ENCODE results near the gene RANBP9.

Gene RANBP9

DNA sequence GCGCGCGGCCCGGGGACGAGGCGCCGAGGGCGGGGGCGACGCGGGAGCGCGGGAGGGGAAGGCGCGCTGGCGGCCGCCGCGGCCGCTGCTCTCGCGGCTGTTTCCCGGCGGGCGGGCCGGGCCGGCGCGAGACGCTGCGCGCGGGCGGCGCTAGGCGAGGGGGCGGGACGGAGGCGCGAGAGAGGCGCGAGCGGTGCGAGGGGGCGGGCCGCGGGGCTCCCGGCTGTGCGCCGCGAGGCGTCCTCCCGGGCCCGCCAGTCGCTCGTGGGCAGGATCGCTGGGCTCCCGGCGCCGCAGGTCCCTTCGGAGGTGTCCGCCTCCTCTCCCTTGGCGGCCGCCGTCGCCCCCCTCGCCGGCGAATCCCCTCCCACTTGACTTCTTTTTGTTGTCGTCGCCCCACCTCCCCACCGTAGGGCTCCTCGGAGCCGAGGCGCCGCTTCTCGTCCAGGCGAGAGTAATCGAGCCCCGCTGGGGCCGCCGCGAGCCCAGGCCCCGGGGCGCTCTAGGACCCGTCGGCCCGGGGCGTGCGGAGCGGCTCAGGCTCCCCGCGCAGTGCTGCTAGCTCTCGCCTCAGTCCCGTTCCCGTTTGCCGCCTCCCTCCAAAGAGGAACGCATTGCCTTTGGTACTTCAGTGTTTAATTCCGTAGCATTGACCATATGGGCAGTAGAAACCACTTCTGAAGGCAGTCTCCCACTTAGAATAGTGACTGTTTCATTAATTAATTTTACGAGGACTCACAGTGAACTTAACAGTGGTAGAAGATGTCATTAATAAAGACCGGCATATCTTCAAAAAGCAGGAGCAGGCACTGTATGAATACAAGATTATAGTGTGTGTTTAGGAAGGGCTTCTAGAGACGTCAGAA lies at the start of gene RANBP9:
RANBP9 (minus strand) TSS at position 103 of the 866 bp plus-strand sequence. CDS start 330 bp downstream, outside the sequence.
- peak; percentile 72 for DNase-seq

DNA sequence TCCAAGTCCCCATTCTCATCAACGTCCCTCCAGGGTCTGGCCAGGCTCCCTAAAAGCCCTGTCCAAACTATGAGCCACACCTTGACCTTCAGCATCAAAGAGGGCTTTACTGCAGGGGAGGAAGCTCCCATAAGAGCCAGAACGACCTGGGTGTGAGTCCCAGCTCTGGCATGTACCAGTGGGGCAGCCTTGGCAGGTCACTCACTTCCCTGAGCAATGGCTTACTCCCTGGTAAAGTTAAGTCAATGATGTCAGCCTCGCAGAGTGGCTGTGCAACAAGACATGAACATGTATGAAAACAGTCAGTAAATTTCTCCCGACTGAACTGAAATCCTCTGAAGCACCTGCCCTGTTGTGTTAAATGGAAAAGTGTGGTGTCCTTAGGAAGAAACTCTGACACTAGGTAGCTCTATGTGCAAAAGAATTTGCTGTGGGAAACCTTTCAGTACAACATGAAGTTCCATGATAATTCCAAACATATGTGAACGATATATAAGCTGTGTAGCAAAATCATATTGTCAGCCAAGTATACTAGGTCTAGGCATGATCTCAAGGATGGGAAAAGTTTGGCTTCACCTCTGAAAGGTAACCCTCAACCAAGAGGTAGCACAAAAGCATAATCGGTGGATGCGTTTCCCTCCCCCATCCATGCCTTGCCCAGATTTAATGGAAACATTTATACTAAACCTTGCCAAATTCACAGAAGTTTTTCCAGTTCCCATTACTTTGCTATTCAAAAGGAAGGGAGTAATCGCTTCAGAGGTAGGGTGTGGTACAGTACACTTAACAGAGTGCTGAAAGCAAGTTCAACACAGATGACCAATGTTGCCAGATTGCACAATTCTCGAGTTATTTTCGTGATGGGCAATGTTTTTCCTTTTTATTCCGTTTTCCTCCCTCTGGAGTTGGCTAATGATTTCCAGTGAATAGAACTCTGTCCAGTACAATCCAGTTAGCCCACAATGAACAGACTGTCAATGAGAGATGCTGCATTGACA lies 49.0 kb upstream of the RANBP9 start:
- no peak for DNase-seq

DNA sequence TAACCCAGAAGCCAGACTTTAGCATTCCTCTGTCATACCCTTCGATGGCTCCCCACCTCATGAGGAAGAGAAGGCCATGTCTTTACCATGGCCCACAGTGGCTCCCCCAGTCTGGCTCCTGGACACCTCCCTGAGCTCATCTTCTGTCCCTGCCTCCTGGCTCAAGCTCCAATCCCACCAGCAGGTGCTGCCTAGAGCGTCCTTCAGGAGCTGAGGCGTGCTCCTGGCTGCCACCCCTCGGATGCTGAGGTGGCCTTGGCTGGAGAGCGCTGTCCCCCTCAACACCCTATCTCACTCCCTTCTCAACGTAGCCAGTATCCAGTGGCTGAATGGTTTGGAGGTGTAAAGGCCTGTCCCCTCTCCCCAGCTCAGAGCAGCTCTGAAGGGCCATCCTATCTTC lies 47.4 kb upstream of the RANBP9 start:
- no peak for DNase-seq

DNA sequence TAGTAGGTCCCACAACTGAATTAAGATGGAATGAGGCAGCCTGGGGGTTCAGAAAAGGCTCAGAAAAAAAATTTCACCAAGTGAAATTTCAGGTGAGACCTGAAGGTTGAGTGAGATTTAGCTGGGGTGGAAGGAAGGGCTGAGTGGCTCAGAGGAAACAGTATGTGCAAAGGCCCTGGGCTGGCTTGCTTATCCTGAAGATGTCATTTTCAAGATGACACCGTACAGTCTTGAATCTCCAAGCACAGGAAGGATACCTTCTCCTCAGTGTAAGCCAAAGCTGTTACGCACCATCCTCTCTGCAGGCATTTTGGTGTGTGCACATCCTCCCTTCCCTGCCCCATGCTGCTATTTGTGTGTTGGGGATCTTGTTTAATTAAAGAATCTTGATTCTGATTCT lies 43.0 kb upstream of the RANBP9 start:
- no peak for DNase-seq

DNA sequence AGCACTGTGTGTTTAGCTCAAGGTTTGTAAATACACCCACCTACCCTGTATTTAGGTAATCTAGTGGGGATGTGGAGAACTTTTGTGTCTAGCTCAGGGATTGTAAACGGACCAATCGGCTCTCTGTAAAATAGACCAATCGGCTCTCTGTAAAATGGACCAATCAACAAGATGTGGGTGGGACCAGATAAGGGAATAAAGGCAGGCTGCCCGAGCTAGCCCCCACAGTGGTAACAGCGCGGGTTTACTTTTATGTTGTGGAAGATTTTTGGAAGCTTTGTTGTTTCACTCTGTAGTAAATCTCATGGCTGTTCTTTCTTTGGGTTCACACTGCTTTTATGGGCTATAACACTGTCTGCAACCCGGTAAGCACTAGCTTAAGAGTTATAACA lies 32.1 kb upstream of the RANBP9 start:
- no peak for DNase-seq

DNA sequence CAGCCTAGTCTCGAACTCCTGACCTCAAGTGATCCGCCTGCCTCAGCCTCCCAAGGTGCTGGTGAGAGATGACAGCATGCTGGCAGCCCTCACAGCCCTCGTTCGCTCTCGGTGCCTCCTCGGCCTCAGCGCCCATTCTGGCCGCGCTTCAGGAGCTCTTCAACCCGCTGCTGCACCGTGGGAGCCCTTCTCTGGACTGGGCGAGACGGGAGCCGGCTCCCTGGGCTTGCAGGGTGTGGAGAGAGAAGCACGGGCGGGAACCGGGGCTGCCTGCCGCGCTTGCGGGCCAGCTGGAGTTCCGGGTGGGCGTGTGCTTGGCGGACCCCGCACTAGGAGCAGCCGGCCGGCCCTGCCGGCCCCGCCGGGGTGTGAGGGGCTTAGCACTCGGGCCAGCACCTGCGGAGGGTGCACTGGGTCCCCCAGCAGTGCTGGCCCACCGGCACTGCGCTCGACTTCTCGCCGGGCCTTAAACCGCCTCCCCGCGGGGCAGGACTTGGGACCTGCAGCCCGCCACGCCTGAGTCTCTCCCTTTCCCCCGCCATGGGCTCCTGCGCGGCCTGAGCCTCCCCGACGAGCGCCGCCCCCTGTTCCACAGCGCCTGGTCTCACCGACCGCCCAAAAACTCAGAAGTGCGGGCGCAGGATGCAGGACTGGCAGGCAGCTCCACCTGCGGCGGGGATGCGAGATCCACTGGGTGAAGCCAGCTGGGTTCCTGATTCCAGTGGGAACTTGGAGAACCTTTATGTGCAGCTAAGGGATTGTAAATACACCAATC lies 31.5 kb upstream of the RANBP9 start:
- DNase-seq: no peak

DNA sequence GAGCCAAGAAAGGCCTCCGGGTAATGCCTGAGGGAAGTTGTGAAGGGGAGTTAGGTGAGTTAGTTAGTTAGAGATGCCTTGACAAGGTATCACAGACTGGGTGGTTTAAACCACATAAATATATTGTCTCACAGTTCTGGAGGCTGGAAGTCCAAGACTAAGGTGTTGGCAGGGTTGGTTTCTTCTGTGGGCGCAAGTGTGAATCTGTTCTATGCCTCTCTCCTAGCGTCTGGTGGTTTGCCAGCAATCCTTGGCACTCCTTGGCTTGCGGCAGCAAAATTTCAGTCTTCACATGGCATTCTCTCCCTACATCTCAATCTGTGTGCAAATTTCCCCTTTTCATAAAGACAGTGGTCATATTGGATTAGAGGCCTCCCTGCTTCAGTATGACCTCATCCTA lies 29.7 kb upstream of the RANBP9 start:
- DNase-seq: no peak

DNA sequence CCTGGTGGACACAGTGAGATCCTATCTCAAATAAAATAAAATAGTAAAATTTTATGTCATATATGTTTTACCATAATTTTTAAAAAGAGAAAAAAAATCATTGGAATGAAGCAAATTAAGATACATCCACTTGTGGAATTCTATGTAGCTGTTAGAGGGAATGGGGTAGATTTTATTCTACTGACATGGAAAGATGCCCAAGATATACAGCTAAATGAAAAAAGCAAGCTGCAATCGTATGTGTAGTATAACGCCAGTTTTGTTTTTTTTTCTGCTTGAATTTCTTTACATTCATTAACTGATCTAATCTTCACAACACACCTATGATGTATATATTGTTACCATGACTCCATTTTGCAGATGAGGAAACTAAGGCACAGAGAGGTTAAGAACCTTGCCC lies 23.4 kb upstream of the RANBP9 start:
- DNase-seq: no peak

DNA sequence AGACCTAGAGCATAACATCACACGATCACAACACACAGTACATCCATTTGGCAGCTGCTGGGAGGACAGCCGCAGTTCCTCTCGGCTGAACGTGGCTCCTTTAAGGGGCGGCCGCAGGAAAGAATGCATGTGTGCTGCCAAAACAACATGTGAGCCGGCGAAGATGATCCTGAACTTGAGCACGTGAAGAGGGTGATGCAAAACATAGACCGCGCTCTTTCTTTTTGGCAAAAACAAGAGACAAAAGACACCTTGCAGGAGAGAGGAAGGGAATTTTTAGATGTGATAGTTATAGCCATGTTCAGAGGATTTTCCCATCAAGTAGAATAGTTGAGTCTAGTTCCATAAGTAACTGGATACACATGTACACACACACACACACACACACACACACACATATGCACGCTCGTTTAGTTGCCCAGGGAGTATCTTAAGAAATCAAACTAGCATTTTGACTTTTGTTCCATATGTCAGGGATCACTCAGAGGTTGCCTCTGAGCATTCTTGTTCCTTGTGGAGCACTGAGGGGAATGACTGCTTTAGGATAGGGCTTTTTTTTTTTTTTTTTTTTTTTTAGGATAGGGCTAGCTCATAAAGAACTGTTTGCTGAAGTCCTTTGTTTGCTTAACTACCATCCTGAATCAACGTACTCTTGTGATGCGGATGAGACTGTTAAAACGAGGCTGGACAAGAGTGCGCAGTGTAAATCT lies 21.7 kb upstream of the RANBP9 start:
- peak; percentile 70 for DNase-seq

DNA sequence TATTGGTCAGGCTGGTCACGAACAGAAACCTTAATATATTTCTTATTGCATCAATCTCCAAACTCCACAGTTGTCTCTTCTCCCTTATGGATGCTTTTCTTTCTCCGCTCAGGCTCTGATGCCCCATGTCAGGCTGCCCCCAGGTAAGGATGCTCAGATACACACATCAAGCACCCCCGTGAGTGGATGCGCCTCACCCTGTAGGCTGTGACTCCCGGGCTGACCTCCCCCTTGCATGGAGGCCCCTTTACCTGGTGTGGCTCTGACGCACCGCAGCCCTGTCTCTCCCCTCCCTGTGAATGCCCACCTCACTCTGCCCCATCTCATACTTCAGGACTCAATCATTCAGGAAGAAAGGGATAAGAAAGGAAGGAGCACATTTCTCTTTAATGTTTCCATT lies 19.1 kb upstream of the RANBP9 start:
- DNase-seq: no peak

DNA sequence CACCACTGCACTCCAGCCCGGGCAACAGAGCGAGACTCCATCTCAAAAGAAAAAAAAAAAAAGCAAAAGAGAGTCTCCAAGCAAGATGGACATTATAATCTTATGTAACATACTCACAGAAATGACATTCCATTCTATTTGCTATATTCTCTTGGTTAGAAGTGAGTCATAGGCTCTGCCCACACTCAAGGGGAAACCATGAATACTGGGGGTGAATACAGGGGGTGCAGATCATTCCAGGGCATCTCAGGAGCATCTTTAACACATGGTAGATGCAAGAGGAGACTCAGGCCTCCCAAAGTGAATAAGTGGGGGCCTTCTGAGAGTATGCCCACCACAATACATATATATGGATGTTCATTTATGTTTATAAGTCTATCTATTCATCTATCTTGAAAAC lies 18.3 kb upstream of the RANBP9 start:
- DNase-seq: no peak

DNA sequence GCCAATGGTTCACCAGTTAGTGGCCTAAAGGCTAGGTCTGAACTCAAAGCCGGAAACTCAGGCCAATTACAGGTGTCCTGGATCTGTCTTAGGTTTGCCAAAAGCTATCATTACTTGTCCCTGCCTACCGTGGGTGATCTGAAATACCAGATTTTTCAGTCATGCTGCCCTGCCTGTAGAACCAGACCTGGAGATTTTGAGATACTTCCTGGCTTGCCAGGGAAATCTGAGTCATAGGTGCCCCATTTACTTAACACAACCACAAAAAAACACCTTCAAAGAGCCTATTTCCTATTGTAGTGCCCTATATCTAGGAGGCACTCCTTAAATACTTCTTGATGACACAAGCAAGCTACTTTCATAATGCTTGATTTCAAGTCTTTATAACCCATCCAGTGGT lies 13.9 kb upstream of the RANBP9 start:
- DNase-seq: no peak

DNA sequence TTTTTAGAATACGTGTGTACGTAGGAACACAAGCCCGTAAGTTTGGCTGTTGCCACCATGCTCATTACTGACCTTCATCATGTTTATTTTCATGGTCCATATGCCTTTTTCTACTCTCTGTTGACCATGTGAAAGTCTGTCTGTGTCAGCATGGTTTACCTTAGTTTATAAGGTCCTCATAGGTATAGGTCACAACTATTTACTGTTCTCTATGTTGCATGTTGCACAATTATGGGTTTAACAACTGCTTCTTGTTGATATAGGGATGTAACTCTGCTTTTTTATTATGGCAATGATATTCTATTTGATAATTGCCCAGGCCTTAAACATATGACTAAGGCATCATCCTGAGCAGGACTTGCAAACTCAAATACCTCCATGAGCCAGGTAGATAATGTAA lies 13.4 kb upstream of the RANBP9 start:
- no peak for DNase-seq

DNA sequence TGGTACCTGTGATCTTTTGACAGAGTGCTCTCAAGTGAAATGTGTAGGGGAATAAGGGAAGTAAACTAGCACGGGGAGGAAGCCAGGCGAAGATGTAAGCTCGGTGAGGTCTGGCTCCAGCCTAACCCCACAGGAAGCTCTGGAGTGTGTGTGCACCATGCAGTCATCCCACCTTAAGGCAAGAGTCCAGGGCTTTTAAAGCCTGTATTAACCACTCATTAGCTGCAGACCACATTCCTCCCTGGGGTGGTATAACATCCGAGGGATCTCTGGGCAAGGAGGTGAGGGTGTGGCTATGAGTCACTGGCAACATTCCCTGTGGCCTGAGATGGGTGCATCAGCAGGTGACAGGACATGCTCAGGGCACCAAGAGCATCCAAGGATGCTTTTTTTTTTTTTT lies 12.5 kb upstream of the RANBP9 start:
- no peak for DNase-seq

DNA sequence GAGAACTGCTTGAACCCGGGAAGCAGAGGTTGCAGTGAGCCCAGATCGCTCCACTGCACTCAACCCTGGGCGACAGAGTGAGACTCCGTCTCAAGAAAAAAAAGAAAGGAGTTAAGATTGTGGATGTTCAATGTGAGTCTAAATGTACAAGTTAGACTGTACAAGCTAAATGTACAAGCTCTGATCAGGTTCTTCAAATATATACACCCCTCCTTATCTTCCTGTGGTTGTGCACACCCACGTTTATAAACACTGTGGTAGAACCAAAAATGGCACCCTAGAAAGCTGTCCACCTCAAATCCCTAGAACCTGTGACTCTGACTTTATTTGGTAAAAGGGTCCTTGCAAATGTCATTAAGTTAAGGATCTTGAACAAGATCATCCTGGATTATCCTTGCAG lies 11.2 kb upstream of the RANBP9 start:
- no peak for DNase-seq

DNA sequence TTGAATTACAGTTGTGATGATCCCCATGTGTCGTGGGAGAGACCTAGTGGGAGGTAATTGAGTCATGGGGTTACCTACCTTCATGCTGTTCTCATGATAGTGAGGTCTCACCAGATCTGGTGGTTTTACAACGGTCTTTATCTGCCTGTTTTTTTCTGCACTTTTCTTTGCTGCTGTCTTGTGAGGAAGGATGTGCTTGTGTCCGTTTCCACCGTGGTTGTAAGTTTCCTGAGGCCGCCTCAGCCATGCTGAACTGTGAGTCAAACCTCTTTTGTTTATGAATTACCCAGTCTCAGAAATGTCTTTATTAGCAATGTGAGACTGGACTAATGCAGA lies 6.5 kb upstream of the RANBP9 start:
- no peak for DNase-seq

DNA sequence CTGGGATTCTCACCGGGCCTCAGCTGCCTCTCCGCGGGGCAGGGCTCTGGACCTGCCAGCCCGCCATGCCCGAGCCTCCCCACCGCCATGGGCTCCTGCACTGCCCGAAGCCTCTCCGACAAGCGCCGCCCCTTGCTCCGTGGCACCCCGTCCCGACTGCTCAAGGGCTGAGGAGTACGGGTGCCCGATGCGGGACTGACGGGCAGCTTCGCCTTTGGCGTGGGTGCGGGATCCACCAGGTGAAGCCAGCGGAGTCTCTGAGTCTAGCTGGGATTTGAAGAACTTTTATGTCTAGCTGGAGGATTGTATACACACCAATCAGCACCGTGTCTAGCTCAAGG lies 5.3 kb upstream of the RANBP9 start:
- no peak for DNase-seq

DNA sequence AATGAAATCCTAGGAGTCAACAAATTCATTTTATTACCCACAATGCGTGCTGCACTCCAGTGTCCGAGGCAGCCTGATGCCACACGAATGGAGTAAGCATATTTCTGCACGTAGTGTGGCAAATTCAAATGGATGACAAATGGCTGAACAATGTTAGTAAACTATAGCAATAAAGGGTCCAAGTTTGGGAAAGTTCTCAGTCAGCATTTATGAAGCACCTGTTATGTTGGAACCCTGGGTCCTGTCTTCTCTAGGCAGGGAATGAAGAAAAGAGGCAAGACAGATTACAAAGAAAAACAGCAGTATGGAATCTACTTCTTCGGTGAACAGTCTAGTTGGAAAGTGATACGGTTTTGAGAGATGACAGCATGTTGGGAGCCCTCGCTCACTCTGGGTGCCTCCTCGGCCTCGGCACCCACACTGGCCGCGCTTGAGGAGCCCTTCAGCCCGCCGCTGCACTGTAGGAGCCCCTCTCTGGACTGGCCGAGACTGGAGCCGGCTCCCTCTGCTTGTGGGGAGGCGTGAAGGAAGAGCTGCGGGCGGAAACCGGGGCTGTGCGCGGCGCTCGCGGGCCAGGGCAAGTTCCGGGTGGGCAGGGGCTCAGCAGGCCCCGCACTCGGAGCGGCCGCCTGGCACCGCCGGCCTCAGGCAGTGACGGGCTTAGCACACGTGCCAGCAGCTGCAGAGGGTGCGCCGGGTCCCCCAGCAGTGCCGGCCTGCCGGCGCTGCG lies 4.8 kb upstream of the RANBP9 start:
- no peak for DNase-seq

DNA sequence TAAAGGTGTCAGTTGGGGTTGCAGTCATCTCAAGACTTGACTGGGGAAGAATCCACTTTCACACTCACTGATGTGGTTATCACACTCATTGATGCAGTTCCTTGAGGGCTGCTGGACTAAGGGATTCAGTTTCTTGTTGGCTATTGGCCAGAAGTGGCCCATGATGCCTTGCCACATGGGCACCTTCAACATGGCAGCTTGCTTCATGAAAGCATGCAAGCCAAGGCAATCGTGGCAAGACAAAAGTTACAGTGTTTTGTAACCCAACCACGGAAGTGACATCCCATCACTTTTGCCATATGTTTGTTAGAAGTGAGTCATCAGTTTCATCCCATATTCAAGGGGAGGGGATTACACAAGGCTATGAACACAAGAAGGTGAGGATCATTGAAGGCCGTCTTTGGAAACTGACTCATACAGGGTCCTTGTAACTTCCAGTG lies 3.8 kb upstream of the RANBP9 start:
- no peak for DNase-seq

DNA sequence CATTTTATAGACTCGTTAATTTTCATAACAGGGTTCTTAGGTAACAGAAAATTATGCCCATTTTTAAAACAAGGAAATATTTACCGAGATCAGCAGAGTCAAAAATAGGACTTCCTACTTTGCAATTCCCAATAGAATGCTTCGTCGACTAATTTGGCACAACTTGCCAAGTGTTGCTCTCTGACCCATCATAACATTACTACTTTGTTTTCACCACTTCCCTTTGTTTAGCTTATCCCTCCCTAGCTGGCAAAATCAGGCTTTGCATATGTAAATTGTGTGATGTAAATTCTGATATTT lies 914 bp upstream of the RANBP9 start:
- DNase-seq: no peak

DNA sequence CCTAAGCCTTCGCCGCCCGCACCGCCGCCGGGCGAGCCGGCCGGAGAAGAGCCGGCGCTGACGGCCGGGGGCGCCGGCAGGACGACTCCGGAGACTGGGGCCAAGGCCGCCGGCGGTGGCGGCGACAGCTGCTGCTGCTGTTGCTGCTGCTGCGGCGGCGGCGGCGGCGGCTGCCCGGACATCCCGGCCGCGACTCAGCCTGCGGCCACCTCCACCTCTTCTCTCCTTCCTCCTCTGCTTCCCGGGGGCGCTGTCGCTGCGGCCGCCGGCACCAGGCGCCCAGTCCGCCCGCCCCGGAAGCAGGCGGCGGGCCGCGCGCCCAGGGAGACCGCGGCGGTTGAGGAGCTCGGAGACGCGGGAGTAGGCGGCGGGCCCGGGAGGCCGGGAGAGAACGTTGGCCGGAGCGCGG lies 307 bp downstream of the RANBP9 start:
- peak; percentile 72 for DNase-seq

Data from DMS 273 treated with DMSO at 0.1 percent for 48 hours (cell line).